ENCODE measurements around the gene OBP2A. TPM values are rescaled to one million over a fixed set of nuclear protein-coding genes. Genes with fewer than 3 reads are reported as not detected.

OBP2A gene
- total RNA-seq, 1 donor from 2014 or later, result not detected

DNA sequence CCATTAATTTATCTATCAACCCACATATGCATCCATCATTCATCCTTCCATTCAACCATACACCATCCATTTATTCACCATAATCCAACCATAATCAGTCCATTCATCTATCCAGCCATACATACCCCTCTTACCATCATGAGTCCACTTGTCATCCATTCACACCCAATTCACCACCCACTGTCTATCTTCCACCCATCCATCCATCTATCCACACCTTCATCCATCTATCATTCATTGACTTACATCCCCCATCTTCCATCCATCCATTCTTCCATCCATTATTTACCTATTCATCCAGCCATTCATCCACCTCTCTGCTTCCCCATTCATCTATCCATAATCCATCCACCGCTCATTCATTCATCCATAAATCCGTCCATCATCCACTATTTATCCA lies 33.4 kb downstream of the OBP2A start:
- no peak for DNase-seq (ENCODE audit: low spot score)

- no peak for DNase-seq (ENCODE audit: low spot score)
These were observed 34.1 kb downstream of the OBP2A start for GRCh38 chr9:135579889-135580660.

- DNase-seq (ENCODE audit: low spot score), result no peak
These were observed 34.9 kb downstream of the OBP2A start for GRCh38 chr9:135580664-135581380.

DNA sequence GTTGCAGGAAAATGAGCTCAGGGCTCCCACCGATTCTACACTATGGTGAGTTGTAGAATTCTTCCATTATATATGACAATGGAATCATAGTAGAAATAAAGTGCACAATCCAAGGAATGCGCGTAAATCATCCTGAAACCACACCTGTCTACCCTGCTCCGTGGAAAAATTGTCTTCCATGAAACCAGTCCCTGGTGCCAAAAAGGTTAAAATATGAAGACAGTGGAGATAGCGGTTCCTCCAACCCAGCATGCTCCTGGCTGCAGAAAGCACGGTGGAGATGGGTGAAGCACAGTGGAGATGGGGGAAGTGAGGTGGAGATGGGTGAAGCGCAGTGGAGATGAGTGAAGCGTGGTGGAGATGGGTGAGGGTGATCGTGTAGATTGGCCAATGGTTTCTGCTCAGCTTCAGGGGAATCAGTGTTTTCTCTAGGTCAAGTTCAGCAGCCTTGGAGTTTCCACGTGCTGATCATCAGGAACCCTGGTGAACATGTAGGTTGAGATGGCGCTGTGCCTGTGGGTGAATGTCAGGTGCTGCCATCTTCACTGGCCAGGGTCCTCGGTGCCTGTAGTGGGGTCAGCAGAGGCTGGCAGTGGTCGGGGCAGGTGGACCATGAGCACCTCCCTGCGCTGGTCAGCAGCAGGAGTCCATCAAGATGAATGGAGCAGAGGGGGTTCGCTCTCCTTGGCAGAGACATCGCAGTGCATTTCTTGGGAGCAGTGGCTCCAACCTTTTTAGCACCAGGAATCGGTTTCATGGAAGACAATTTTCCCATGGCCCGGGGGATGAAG lies 35.9 kb downstream of the OBP2A start:
- no peak for DNase-seq (ENCODE audit: low spot score)

- no peak for DNase-seq (ENCODE audit: low spot score)
These were observed 36.6 kb downstream of the OBP2A start for GRCh38 chr9:135582541-135582940.

DNA sequence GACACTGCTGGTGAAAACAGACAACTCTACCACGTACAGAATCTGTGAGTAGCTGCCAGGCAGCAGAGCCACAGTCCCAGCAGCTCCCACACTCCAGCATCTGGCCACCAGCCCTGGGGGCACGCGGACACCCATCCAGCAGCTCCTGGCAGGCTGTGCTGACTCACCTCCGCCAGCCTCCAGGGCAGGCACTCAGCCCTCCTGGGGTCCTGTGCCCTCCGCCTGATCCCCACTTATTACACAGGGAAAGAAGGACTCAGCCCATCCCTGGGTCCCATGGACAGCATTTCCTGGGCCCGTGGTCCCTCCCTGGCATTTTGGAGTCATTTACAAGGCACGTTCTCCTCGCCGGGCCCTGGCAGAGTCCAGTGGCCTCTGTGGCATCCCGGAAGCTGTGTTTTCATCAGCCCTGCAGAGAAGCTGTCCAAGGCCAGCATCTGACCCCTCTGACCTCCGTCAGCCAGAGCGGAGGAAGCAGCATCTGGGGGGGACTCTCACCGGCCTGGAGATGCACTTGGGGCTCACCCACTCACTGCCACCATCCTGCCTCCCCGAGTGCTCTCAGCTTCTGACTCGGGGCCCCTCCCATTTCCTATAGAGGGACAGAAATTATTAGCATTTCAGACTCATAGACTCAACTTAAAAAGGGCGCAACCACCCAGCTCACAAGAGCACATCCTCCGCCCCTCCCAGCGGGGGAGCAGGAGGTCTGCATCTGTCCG lies 37.2 kb downstream of the OBP2A start:
- no peak for DNase-seq (ENCODE audit: low spot score)

- DNase-seq (ENCODE audit: low spot score), result no peak
These were observed 37.7 kb downstream of the OBP2A start for GRCh38 chr9:135583688-135584011.

DNA sequence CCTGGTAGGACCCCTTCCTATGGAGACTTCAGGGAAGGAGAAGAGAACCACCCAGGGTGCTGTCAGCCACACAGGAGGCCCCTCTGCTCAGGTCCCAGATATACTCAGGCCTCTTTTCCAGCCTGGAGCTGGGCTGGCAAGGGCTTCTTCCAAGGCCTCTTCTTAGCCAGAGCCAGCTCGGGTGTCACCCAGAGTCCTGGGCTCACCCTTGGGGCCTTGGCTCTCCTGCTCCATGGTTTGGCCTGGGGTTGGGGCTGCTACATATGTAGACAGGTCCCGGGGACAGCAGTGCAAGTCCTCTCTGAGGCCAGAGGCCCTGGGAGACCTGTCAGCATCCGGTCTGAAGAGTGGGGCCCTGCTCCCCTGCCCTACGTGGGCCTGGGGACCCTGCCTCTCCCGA lies 38.4 kb downstream of the OBP2A start:
- DNase-seq (ENCODE audit: low spot score), result no peak

DNA sequence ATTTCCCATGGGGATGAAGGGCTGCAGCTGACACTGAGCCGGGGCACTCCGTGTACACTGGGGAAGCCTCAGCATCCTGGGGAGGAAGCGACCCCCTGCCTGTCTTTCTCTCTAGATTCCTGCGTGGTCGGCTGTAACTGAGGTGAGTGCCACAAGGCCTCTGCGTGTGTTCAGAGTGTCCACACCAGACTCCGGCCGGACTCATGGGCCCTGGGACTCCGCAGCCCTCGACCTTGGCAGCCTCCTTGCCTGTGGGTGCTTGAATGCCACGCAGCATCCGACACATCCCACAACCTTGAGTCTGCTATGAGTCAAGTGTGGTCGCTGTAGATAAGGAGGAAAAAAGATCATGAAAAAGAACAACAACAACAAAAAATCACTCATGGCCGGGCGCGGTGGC lies 39.0 kb downstream of the OBP2A start:
- no peak for DNase-seq (ENCODE audit: low spot score)

GRCh38 chr9:135586601-135587109 lies 40.7 kb downstream of the OBP2A start:
- DNase-seq (ENCODE audit: low spot score), result no peak

- DNase-seq (ENCODE audit: low spot score), result no peak
These were observed 41.7 kb downstream of the OBP2A start for GRCh38 chr9:135587658-135588057.

- DNase-seq (ENCODE audit: low spot score), result no peak
These were observed 42.4 kb downstream of the OBP2A start for GRCh38 chr9:135588371-135588770.

DNA sequence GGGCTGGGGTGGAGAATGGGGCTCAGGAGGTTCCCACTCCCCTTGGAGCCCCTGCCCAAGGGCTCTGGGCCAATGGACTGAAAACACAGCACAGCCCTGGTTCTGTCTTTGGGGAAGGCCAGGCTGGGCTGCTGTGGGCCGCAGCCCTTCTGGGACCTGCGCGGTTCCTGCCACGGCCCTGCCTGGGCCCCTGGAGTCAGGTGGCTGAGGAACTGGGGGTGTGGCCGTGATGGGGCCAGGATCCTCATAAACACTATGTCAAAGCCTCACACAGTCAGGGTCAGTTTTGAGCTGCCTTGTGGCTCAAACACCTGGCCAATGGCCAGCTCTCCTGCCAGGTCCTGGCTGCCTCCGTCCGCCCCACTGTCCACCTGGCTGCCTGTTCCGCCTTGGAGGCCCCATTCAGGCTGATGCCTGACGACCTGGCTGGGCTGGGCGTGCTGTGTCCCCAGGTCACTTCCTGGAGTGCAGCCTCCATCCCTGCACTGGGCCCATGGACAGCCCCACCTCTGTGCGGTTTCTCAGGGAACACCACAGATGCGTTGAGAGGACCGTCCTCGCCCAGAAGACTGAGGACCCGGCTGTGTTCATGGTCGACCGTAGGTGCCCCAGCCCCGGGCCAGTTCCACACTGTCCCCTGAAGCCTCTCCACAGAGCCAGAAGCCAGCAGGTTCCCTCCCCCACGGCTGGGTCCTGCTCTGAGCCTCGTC lies 43.1 kb downstream of the OBP2A start:
- DNase-seq (ENCODE audit: low spot score), result no peak

DNA sequence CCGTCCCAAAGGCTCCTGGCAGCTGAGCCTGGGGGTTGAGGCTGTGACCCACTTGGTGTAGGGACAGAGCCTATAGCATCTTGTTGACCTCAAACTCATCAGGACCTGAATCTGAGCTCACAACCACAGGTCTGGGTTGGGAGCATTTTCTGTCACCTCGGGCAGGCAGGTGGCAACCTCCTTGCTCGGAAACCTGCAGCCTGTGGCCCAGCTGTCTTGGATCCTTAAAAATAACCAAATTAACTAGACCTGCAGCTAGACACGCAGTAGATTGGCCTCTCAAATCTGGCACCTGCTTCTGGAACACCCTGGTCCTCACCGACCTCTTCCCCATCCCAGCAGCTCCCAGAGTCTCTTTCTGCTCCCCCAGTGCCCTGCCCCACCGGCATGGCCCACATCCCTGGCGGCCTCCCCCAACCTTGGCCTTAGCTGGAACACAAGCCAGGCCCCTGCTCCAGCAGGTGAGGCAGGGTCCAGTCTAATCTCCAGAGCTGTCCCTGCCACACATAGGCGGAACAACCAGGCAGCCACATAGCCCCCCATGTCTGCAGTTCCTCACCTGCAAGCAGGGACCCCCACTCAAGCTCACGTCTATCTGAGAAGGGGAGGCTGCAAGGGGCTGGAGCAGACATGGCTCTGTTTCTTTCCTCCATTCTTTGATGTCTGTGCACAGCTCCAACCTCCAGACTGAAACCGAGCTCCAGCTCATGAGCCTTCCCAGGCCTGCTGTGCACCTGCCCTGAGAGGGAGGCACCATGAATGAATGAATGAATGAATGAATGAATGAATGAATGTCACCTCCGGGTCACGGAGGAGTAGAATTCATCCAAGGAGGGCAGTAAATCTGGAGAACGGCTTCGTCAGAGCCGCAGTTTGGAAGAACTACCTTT lies 43.9 kb downstream of the OBP2A start:
- no peak for DNase-seq (ENCODE audit: low spot score)

GRCh38 chr9:135590486-135591079 lies 44.7 kb downstream of the OBP2A start:
- no peak for DNase-seq (ENCODE audit: low spot score)

DNA sequence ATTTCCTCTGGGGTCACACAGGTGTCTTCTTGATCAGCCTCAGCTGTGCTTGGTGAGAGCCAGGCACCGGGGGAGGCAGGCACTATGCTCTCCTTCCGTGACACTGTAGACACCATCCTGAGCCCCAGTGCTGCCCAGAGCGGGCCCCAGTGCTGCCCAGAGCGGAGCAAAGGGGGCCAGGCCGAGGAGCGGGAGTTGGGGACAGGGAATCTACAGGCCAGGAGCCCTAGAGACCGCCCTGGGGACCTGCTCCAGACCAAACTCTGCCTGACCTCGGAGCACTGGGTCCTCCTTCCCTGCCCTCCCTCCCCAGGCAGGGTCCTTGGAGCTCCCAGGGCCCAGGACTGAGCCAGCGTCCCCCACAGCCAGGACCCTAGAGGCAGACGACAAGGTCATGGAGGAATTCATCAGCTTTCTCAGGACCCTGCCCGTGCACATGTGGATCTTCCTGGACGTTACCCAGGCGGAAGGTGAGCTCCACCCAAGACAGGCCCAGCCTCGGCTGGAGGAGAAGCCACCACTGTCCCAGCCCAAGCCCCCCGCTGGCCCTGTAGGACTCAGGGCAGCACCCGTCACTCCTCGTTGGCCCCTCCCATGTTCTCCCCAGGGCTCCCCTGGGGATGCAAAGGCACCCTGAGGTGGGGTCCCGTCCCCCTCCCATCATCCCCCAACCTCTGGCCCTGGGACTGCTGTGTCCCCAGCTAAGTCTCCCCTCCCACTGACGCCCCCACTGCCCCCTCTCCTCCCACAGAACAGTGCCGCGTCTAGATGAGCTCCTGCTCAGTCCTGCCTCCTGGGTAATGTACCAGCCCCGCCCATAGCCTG lies 45.8 kb downstream of the OBP2A start:
- DNase-seq (ENCODE audit: low spot score), result no peak

GRCh38 chr9:135592331-135592590 lies 46.3 kb downstream of the OBP2A start:
- no peak for DNase-seq (ENCODE audit: low spot score)

DNA sequence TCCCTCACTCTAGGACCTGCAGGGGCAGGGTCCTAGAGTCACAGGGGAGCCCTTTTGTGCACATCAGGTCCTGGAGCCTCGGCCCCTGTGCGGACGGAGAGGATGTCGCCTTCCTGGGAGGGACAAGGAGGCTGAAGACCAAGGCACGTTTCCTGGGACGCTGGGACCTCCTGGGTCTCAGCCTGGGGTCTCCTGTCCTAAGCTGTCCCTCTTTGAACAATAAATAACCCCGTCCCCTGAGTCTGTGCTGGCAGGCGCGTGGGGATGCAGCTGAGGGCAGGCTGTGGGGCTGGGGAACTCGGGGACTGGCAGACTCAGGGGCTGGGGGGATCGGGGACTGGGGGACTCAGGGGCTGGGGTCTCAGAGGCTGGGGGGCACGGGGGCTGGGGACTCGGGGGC lies 46.7 kb downstream of the OBP2A start:
- no peak for DNase-seq (ENCODE audit: low spot score)

- no peak for DNase-seq (ENCODE audit: low spot score)
These were observed 50.3 kb downstream of the OBP2A start for GRCh38 chr9:135596211-135596610.

All from mucosa of gallbladder (tissue), 1 donor.